HEK293 (cell line): ENCODE data around the gene SERPINI1.

Source experiments
- REPIN1 ChIP-seq: fragments of 450-650 bp; formaldehyde crosslinking; IDR thresholded peaks from 2 replicates; pipeline ENCODE4 v1.5.1; 2017; ENCODE audit warnings: missing biosample characterization, missing genetic modification characterization, low read depth
- SP2 ChIP-seq: fragments of 450-650 bp; formaldehyde crosslinking; IDR thresholded peaks from 2 replicates; pipeline ENCODE4 v1.5.1; 2016; ENCODE audit warnings: missing biosample characterization, missing genetic modification characterization
- ZFP41 ChIP-seq: fragments of 450-650 bp; formaldehyde crosslinking; IDR thresholded peaks from 2 replicates; pipeline ENCODE4 v1.5.1; 2016; ENCODE audit warnings: missing biosample characterization, missing genetic modification characterization, borderline replicate concordance
- ZNF114 ChIP-seq: fragments of 450-650 bp; formaldehyde crosslinking; IDR thresholded peaks from 2 replicates; pipeline ENCODE4 v1.5.0; 2017; ENCODE audit warnings: missing biosample characterization, missing genetic modification characterization
- ZNF274 ChIP-seq, 2 experiments: fragments of 200-500 bp in 1 of 2; fragments of 450-650 bp in 1 of 2; sonication (Bioruptor generic) in 1 of 2; formaldehyde crosslinking in 1 of 2; IDR thresholded peaks; 2 replicates each; pipeline versions ENCODE4 v1.5.1 to v1.6.1; 2014 to 2016; ENCODE audit warnings: borderline replicate concordance in 1 of 2, inconsistent platforms in 1 of 2, low read length in 1 of 2, missing biosample characterization in 1 of 2, missing genetic modification characterization in 1 of 2
- ZNF292 ChIP-seq: fragments of 450-650 bp; formaldehyde crosslinking; IDR thresholded peaks from 2 replicates; pipeline ENCODE4 v1.5.1; 2016; ENCODE audit warnings: low read depth, missing biosample characterization, missing genetic modification characterization, borderline replicate concordance
- ZNF585B ChIP-seq: fragments of 450-650 bp; formaldehyde crosslinking; IDR thresholded peaks from 2 replicates; pipeline ENCODE4 v1.5.1; 2016; ENCODE audit warnings: missing biosample characterization, missing genetic modification characterization
- TF ChIP-seq, protein P1 (sequence below): fragments of 450-650 bp; formaldehyde crosslinking; IDR thresholded peaks from 2 replicates; pipeline ENCODE4 v1.5.1; 2016; ENCODE audit warnings: missing biosample characterization, missing genetic modification characterization
- TF ChIP-seq, protein P2 (sequence below): fragments of 450-650 bp; formaldehyde crosslinking; IDR thresholded peaks from 2 replicates; pipeline ENCODE4 v1.5.1; 2016; ENCODE audit warnings: missing biosample characterization, missing genetic modification characterization
- TF ChIP-seq, protein P3 (sequence below): fragments of 450-650 bp; formaldehyde crosslinking; IDR thresholded peaks from 2 replicates; pipeline ENCODE4; 2016; ENCODE audit warnings: missing biosample characterization, missing genetic modification characterization

DNA sequence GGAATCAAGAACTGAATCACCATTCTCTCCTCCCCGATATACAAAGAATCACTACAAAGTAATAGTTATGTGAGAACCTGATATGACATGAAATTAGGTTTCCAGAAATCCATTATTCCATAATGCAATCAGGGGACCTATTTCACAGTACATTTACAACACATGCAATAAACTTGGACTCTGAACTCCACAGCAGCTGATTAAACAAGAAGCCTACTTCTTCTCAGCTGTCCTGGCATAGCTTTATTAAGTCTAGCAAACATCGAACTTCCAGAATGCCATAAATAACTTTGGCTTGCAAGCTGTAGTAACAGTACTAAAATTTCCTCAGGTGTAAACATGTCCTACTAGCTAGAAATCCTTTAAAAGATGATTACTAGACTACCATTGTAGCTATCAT is 18.6 kb upstream of the SERPINI1 start:
- TF ChIP-seq ZFP41 (tag by site-specific recombination) (no peak), ZNF292 (no peak), ZNF585B (tag by site-specific recombination) (no peak), ZNF114 (no peak), REPIN1 (no peak), SP2 (no peak), ZNF274 (IDR thresholded peaks at IDR 0.05; ENCODE audit: low read length) (no peak), ZNF274 (tag by site-specific recombination; IDR thresholded peaks at IDR 0.05; ENCODE audit: borderline replicate concordance) (no peak)
- TF ChIP-seq, protein P1, sequence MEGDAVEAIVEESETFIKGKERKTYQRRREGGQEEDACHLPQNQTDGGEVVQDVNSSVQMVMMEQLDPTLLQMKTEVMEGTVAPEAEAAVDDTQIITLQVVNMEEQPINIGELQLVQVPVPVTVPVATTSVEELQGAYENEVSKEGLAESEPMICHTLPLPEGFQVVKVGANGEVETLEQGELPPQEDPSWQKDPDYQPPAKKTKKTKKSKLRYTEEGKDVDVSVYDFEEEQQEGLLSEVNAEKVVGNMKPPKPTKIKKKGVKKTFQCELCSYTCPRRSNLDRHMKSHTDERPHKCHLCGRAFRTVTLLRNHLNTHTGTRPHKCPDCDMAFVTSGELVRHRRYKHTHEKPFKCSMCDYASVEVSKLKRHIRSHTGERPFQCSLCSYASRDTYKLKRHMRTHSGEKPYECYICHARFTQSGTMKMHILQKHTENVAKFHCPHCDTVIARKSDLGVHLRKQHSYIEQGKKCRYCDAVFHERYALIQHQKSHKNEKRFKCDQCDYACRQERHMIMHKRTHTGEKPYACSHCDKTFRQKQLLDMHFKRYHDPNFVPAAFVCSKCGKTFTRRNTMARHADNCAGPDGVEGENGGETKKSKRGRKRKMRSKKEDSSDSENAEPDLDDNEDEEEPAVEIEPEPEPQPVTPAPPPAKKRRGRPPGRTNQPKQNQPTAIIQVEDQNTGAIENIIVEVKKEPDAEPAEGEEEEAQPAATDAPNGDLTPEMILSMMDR (tag by site-specific recombination), result no peak
- TF ChIP-seq, protein P2, sequence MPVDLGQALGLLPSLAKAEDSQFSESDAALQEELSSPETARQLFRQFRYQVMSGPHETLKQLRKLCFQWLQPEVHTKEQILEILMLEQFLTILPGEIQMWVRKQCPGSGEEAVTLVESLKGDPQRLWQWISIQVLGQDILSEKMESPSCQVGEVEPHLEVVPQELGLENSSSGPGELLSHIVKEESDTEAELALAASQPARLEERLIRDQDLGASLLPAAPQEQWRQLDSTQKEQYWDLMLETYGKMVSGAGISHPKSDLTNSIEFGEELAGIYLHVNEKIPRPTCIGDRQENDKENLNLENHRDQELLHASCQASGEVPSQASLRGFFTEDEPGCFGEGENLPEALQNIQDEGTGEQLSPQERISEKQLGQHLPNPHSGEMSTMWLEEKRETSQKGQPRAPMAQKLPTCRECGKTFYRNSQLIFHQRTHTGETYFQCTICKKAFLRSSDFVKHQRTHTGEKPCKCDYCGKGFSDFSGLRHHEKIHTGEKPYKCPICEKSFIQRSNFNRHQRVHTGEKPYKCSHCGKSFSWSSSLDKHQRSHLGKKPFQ (tag by site-specific recombination), result no peak
- TF ChIP-seq, protein P3, sequence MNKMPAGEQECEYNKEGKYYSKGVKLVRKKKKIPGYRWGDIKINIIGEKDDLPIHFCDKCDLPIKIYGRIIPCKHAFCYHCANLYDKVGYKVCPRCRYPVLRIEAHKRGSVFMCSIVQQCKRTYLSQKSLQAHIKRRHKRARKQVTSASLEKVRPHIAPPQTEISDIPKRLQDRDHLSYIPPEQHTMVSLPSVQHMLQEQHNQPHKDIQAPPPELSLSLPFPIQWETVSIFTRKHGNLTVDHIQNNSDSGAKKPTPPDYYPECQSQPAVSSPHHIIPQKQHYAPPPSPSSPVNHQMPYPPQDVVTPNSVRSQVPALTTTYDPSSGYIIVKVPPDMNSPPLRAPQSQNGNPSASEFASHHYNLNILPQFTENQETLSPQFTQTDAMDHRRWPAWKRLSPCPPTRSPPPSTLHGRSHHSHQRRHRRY, result no peak
